HL-60 (cell line): ENCODE data around the gene PTPRG.

Experiments used
- DNase-seq, 2 experiments: peaks; one replicate each; pipeline ENCODE4 v3.0.0-alpha.2; 2010 to 2020; ENCODE audit warnings: low read depth in 1 of 2, low spot score in 1 of 2
- H3K27ac ChIP-seq: fragments of 250-450 bp; sonication (Bioruptor Pico); replicated peaks from 2 replicates; pipeline ENCODE4 v1.5.1; 2020; ENCODE audit warnings: mild to moderate bottlenecking, moderate library complexity
- H3K27me3 ChIP-seq: fragments of 250-450 bp; sonication (Bioruptor Pico); 2 replicates; pipeline ENCODE4 v1.5.1; 2021; ENCODE audit warnings: mild to moderate bottlenecking, moderate library complexity; ENCODE audit not compliant: insufficient read depth, poor library complexity, severe bottlenecking
- H3K4me3 ChIP-seq: replicated peaks from 2 replicates; pipeline ENCODE4 v1.5.1; 2011; ENCODE audit warnings: mild to moderate bottlenecking, control low read depth, low read length; ENCODE audit not compliant: insufficient read depth
- GABPA ChIP-seq: IDR thresholded peaks from 2 replicates; pipeline ENCODE4 v1.6.1; 2012; ENCODE audit warnings: low read depth
- POLR2AphosphoS5 ChIP-seq: IDR thresholded peaks from 2 replicates; pipeline ENCODE4 v1.6.1; 2012; ENCODE audit warnings: low read depth
- SPI1 ChIP-seq: IDR thresholded peaks from 2 replicates; pipeline ENCODE4 v1.6.1; 2012; ENCODE audit warnings: low read depth, mild to moderate bottlenecking, borderline replicate concordance
- TF ChIP-seq, protein P1 (sequence below): IDR thresholded peaks from 2 replicates; pipeline ENCODE4 v1.6.1; 2012; ENCODE audit warnings: low read depth; ENCODE audit not compliant: insufficient replicate concordance
- TF ChIP-seq, protein P2 (sequence below): IDR thresholded peaks from one replicate; pipeline ENCODE4 v1.5.1; 2011; ENCODE audit warnings: low read length, control low read depth, inconsistent platforms; ENCODE audit not compliant: insufficient read depth

PTPRG gene

DNA sequence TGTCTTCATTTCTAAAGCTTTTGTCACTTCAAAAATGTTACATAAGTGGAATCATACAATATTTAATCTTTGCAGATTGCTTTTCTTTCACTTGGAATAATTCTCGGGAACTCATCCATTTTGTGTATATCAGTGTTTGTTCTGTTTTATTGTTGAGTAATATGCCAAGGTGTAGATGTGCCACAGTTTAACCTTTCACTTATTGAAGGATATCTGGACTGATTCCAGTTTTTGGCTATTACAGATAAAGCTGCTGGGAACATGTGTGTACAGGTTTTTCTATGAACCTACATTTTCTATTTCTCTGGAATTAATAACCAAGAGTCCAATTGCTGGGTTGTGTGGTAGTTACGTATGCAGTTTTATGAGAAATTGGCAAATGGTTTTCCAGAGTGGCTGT is 334.9 kb downstream of the PTPRG start:
- Histone ChIP-seq H3K27me3 (peaks cover under 1% of the 10 kb centered on the region), H3K27ac (no peak overlapping the region), H3K4me3 (no peak overlapping the region)
- TF ChIP-seq SPI1, result no peak
- TF ChIP-seq, protein P1, sequence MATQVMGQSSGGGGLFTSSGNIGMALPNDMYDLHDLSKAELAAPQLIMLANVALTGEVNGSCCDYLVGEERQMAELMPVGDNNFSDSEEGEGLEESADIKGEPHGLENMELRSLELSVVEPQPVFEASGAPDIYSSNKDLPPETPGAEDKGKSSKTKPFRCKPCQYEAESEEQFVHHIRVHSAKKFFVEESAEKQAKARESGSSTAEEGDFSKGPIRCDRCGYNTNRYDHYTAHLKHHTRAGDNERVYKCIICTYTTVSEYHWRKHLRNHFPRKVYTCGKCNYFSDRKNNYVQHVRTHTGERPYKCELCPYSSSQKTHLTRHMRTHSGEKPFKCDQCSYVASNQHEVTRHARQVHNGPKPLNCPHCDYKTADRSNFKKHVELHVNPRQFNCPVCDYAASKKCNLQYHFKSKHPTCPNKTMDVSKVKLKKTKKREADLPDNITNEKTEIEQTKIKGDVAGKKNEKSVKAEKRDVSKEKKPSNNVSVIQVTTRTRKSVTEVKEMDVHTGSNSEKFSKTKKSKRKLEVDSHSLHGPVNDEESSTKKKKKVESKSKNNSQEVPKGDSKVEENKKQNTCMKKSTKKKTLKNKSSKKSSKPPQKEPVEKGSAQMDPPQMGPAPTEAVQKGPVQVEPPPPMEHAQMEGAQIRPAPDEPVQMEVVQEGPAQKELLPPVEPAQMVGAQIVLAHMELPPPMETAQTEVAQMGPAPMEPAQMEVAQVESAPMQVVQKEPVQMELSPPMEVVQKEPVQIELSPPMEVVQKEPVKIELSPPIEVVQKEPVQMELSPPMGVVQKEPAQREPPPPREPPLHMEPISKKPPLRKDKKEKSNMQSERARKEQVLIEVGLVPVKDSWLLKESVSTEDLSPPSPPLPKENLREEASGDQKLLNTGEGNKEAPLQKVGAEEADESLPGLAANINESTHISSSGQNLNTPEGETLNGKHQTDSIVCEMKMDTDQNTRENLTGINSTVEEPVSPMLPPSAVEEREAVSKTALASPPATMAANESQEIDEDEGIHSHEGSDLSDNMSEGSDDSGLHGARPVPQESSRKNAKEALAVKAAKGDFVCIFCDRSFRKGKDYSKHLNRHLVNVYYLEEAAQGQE, result no peak
- TF ChIP-seq GABPA, result no peak
- no peak for TF ChIP-seq POLR2AphosphoS5
- TF ChIP-seq, protein P2, sequence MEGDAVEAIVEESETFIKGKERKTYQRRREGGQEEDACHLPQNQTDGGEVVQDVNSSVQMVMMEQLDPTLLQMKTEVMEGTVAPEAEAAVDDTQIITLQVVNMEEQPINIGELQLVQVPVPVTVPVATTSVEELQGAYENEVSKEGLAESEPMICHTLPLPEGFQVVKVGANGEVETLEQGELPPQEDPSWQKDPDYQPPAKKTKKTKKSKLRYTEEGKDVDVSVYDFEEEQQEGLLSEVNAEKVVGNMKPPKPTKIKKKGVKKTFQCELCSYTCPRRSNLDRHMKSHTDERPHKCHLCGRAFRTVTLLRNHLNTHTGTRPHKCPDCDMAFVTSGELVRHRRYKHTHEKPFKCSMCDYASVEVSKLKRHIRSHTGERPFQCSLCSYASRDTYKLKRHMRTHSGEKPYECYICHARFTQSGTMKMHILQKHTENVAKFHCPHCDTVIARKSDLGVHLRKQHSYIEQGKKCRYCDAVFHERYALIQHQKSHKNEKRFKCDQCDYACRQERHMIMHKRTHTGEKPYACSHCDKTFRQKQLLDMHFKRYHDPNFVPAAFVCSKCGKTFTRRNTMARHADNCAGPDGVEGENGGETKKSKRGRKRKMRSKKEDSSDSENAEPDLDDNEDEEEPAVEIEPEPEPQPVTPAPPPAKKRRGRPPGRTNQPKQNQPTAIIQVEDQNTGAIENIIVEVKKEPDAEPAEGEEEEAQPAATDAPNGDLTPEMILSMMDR, result no peak
- no peak for DNase-seq

DNA sequence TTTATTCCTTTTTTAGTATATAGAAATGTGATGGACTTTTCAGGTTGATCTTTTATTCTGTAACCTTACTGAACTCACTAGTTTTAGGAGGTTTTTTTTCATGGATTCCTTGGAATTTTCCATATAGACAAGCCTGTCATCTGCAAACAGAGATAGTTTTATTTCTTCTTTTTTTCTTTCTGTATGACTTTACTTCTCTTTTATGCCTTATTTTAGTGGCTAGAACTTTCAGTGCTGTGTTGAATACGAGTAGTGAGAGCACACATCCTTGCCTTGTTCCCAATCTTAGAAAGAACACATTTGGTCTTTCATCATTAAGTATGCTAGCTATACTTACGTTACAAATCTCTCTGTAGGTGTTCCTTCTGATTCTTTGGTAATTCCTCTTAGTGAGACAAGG is 336.5 kb downstream of the PTPRG start:
- Histone ChIP-seq H3K27ac (no peak overlapping the region), H3K4me3 (no peak overlapping the region), H3K27me3 (peaks cover 2% of the 10 kb centered on the region)
- no peak for DNase-seq
- TF ChIP-seq, protein P2, result no peak
- TF ChIP-seq POLR2AphosphoS5 (no peak), SPI1 (no peak), GABPA (no peak)
- TF ChIP-seq, protein P1, result no peak

DNA sequence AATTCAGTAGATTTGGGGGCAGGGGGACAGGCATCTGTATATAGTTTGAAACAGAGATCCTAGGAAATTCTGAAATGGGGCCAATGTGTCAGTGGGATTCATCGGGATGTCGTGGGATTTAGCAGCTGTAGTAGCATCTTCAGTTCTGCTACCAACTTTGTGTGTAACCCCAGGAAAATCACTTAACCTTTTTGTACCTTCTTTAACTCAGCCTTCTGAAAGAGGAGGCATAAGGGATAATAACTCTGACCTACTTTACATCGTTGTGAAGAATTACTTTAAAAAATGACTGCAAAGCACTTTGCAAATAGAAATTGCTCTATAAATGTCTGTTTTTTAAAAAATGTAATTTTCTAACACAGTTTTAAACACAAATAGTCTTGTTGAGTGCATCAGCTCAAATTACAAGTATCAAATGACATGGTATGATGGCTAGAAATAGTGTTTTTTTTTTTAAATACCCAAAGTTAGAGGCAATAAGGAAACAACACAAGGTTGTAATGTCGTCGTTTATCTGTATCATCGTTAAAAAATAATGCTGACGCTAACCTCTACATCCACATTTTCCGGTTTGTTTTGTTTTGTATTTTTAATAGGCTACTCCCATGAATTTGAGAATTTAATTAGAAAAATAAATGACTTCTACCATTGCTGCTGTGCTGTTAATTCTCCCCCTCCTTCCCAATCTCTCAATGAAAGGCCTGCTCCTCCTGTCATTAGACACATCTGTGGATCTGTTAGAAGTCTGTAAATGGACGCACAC is 338.5 kb downstream of the PTPRG start:
- Histone ChIP-seq H3K4me3 (no peak overlapping the region), H3K27me3 (peaks cover 2% of the 10 kb centered on the region), H3K27ac (no peak overlapping the region)
- DNase-seq, result no peak
- TF ChIP-seq SPI1 (no peak), POLR2AphosphoS5 (no peak), GABPA (no peak)
- TF ChIP-seq, protein P2, result no peak
- TF ChIP-seq, protein P1, result no peak
